Duodenal mucosa (tissue), 2 donors: ENCODE measurements around the gene DIAPH2.
"Not testable (repeated sequence)": the region's sequence is repeated elsewhere in the genome, so short reads cannot be mapped to it uniquely, and the experiment has no call there.

Experiments used
- H3K27ac ChIP-seq: one replicate; pipeline ENCODE4 v1.7.0; 2013; ENCODE audit warnings: low read depth, low read length
- H3K27me3 ChIP-seq, 2 donors: one replicate each; pipeline ENCODE4 v1.7.0; 2013; ENCODE audit warnings: low read length in 2 of 2, control low read depth in 1 of 2; ENCODE audit not compliant: insufficient read depth in 2 of 2, control insufficient read depth in 1 of 2
- H3K36me3 ChIP-seq, 2 donors: one replicate each; pipeline ENCODE4 v1.7.0; 2013; ENCODE audit warnings: low read length in 2 of 2, control low read depth in 1 of 2; ENCODE audit not compliant: insufficient read depth in 2 of 2, control insufficient read depth in 1 of 2
- H3K4me1 ChIP-seq, 2 donors: one replicate each; pipeline ENCODE4 v1.7.0; 2013; ENCODE audit warnings: low read length in 2 of 2, control low read depth in 1 of 2; ENCODE audit not compliant: insufficient read depth in 2 of 2, control insufficient read depth in 1 of 2
- H3K4me3 ChIP-seq, 2 donors: one replicate each; pipeline ENCODE4 v1.7.0; 2013; ENCODE audit warnings: low read length in 2 of 2, low read depth in 1 of 2
- H3K9ac ChIP-seq, 2 donors: one replicate each; pipeline ENCODE4 v1.7.0; 2013; ENCODE audit warnings: low read length in 2 of 2, low read depth in 1 of 2
- H3K9me3 ChIP-seq, 2 donors: one replicate each; pipeline ENCODE4 v1.7.0; 2013; ENCODE audit warnings: low read length in 2 of 2, control low read depth in 1 of 2; ENCODE audit not compliant: control insufficient read depth in 1 of 2

The DIAPH2 gene

DNA sequence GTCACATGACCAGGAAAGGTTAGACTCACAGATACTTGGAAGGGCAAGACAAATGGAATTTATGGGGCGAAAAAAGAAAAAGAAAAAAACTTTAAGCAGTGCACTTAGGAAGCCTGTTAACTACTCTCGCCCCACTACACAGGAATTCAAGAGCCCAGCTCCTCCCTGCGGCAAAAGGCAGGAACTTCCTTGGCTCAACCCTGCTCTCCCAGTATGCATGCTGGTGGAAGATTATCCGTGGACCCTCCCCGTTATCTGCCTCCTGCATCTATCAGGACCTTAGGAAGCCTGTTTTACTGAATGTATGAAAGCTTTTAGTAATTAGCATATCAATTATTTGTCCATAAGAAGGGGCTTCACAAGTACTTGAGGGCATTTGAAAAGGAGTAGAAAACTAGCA lies 158.9 kb downstream of the DIAPH2 start:
- Histone ChIP-seq H3K27ac (no peak overlapping the region), H3K4me3 (no peak overlapping the region), H3K27me3 (no peaks in the 10 kb centered on the region), H3K36me3 (no peaks in the 10 kb centered on the region), H3K4me1 (no peaks in the 10 kb centered on the region), H3K9ac (no peak overlapping the region), H3K9me3 (no peaks in the 10 kb centered on the region)

DNA sequence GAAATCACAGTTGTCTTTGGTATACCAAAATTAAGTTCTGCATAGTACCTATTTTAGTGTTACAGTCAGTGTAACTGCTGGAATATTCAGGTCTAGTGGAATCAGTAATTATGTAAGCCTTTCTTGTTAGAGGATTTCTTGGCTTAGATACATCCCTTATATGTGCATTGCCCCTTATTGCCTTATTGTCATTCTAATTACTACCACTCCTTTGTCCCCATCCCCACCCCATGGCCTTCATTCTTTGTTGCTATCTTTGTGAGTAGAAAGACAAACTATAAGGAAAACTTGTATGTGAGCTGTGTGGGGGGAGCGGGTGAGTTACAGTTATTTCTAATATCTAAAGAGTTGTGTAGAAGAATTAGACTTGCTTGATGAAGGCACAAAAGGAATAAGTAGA lies 162.2 kb downstream of the DIAPH2 start:
- Histone ChIP-seq H3K36me3 (no peaks in the 10 kb centered on the region), H3K9me3 (no peaks in the 10 kb centered on the region), H3K4me3 (no peak overlapping the region), H3K27me3 (no peaks in the 10 kb centered on the region), H3K9ac (no peak overlapping the region), H3K4me1 (no peaks in the 10 kb centered on the region), H3K27ac (no peak overlapping the region)

DNA sequence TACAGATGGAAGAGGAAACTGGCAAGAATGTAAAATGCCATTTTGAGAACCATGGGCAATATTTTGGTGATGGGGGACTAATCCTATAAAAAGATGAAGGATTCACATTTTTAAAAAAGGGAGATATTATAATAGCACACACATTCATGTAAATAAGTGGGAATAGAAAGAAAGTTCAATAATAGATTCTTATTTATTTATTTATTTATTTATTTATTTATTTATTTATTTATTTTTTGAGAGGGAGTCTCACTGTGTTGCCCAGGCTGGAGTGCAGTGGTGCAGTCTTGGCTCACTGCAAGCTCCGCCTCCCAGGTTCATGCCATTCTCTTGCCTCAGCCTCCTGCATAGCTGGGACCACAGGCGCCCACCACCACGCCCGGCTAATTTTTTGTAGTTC lies 174.8 kb downstream of the DIAPH2 start:
- not testable (repeated sequence) for H3K27me3 ChIP-seq, H3K9me3 ChIP-seq, H3K27ac ChIP-seq, H3K4me3 ChIP-seq, H3K9ac ChIP-seq, H3K36me3 ChIP-seq, H3K4me1 ChIP-seq

DNA sequence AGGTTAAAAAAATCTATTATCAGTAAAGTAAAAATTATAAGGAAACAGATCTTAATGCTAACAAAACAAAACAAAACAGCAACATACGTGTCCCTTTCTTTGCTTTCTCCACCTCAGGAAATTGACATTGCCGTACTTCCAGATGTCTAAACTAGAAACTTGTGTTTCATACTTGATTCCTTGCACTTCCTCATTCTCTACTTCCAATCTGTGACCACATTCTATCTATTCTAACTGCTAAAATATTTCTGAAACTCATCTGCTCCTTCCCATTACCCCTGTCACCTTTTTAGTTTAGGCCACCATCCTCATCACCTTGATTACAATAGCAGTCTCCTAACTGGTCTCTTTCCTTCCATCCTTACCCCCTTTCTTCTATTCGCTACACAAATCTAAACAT lies 176.6 kb downstream of the DIAPH2 start:
- no peaks in the 10 kb centered on the region for H3K9me3 ChIP-seq
- H3K4me1 ChIP-seq = no peaks in the 10 kb centered on the region
- no peaks in the 10 kb centered on the region for H3K27me3 ChIP-seq
- H3K27ac ChIP-seq = no peak overlapping the region
- no peaks in the 10 kb centered on the region for H3K36me3 ChIP-seq
- no peak overlapping the region for H3K9ac ChIP-seq
- no peak overlapping the region for H3K4me3 ChIP-seq

DNA sequence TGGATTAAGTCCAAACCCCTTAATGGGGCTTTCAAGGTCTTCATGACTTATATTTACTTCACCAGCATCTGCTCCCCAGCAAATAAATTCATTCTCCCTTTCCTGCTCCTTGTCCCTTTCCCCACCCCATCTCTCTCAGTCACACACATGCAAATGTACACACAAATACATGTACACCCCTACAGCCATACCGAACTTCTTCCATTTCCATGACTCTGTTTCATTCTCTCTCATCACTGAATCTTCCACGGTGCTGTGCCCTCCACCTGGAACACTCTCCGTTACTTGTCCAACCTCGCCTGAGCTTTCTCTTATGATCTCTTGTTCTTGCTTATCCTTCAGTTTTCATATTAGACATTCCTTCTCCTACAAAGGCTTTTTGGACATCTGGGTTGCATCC lies 177.0 kb downstream of the DIAPH2 start:
- H3K27me3 ChIP-seq = no peaks in the 10 kb centered on the region
- H3K36me3 ChIP-seq = no peaks in the 10 kb centered on the region
- no peaks in the 10 kb centered on the region for H3K4me1 ChIP-seq
- no peaks in the 10 kb centered on the region for H3K9me3 ChIP-seq
- H3K9ac ChIP-seq = no peak overlapping the region
- no peak overlapping the region for H3K4me3 ChIP-seq
- no peak overlapping the region for H3K27ac ChIP-seq

DNA sequence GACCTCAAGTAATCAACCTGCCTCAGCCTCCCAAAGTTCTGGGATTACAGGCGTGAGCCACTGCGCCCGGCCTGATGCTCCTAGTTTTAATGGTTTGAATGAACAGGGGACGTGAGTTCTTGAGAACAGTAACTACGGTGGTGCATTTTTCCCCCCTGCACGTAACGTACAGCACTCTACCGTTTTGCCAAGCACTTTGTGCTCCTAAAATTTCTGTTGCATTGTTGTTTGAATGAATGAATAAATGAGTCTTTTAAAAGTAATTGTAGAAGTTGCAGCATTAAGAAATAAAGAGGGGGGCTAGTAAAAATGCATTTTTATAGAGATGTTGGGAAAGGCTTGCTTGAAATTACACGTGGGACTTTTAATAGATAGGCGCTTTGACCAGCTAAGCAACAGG lies 199.0 kb downstream of the DIAPH2 start, which contains the start of gene RPA4:
Gene RPA4, plus strand, starts transcription at position 301 of the 400 bp plus-strand sequence. CDS start 403 bp downstream, outside the sequence.
- Histone ChIP-seq H3K4me1 (no peaks in the 10 kb centered on the region), H3K27ac (no peak within 1 kb of the TSS), H3K9ac (no peak within 1 kb of the TSS), H3K9me3 (no peaks in the 10 kb centered on the region), H3K27me3 (no peaks in the 10 kb centered on the region), H3K4me3 (no peak within 1 kb of the TSS), H3K36me3 (peaks cover 0 to 10% of the 10 kb centered on the region in 2 donors)

DNA sequence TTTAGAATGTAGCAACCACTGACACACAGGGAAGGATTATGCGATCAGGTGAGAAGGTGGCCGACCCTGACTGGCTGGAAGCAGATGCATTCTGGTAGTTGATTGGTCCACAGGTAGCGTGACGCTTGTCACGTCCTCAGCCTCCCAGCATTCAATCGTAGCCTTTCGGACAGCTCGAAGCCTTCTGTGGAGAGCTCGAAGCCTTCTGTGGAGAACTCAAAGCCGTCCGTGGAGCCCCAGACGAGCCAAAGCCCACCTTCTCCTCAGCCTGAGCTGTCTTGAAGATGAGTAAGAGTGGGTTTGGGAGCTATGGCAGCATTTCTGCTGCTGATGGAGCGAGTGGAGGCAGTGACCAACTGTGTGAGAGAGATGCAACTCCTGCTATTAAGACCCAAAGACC lies 199.4 kb downstream of the DIAPH2 start:
- no peaks in the 10 kb centered on the region for H3K27me3 ChIP-seq
- peaks cover 0 to 10% of the 10 kb centered on the region in 2 donors for H3K36me3 ChIP-seq
- no peak overlapping the region for H3K27ac ChIP-seq
- no peaks in the 10 kb centered on the region for H3K9me3 ChIP-seq
- no peaks in the 10 kb centered on the region for H3K4me1 ChIP-seq
- no peak overlapping the region for H3K9ac ChIP-seq
- no peak overlapping the region for H3K4me3 ChIP-seq

DNA sequence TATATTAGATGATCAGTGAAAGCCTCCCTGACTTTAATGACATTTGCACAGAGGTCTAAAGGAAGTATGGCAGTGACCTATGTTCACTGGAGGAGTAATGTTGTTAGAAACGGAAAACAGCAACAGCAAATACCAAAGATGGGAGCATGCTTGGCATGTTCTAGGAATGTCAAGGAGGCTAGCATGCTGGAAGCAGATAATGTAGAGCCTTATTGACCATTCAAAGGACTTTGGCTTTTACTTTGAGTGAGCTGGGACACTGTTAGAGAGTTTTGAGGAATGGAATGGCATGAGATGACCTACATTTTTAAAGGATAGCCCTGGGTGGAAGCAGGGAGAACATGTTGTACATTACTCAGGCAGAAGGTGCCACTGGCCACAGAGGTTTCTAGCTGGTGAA lies 205.1 kb downstream of the DIAPH2 start:
- H3K27me3 ChIP-seq = no peaks in the 10 kb centered on the region
- no peak overlapping the region for H3K9ac ChIP-seq
- H3K27ac ChIP-seq = no peak overlapping the region
- peaks cover 0 to 2% of the 10 kb centered on the region in 2 donors for H3K36me3 ChIP-seq
- no peaks in the 10 kb centered on the region for H3K4me1 ChIP-seq
- no peak overlapping the region for H3K4me3 ChIP-seq
- no peaks in the 10 kb centered on the region for H3K9me3 ChIP-seq

DNA sequence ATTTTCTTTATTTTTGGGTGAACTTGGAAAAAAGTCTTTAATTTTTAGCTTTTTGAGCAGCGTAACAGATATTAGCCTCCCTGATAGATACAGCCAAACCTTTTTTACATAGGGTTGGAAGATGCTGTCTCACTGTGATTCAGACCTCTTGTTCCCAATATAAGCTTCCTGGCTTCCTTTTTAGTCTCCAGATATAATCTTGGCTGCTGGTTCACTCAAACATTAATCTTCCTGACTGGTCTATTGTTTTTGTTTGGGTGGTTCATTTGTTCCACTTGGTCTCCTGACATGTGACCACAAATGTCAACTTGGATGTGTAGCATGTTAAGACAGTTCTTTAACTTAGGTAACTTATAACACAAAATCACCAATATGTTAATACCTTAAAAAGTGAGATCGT lies 222.1 kb downstream of the DIAPH2 start:
- Histone ChIP-seq H3K4me3 (no peak overlapping the region), H3K9me3 (no peaks in the 10 kb centered on the region), H3K4me1 (no peaks in the 10 kb centered on the region), H3K27me3 (no peaks in the 10 kb centered on the region), H3K27ac (no peak overlapping the region), H3K36me3 (no peaks in the 10 kb centered on the region), H3K9ac (no peak overlapping the region)

DNA sequence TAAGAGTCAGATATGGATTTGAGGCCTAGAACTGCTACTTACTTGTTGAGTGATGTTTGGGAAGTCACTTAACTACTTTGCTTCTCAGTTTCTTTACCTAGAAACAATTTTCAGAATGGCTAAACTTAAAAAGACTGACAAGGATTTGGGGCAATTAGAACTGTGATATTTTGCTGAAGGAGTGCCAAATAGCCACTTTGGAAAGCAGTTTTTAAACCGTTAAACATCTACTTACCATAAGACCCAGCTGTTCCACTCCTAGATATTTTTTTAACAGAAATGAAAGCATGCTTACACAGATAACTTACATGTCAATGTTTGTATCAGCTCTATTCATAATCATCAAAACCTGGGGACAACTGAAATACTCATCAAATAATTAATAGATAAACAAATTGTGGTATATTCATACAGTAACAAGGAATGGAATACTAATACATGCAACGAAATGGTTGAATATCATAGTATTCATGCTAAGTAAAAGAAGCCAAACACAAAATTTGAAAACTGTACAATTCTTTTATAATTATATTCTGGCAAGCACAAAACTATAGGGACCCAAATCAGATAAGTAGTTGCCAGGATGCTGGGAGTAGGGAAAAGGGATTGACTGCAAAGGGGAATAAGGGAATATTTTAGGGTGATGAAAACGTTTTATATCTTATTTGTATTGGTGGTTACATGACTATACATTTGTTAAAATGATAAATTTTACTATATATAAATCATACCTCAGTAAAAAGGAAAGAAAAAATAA lies 223.1 kb downstream of the DIAPH2 start:
- Histone ChIP-seq H3K36me3 (no peaks in the 10 kb centered on the region), H3K9me3 (no peaks in the 10 kb centered on the region), H3K4me3 (no peak overlapping the region), H3K9ac (no peak overlapping the region), H3K4me1 (no peaks in the 10 kb centered on the region), H3K27me3 (no peaks in the 10 kb centered on the region), H3K27ac (no peak overlapping the region)
